ENCODE measurements around the gene SHANK3.
A peak's percentile ranks its signal among the peaks of the same experiment; 100 is the strongest.

The SHANK3 gene

GRCh38 chr22:50702821-50703725, 30.4 kb downstream of the SHANK3 start:
- TF ChIP-seq, protein P1, sequence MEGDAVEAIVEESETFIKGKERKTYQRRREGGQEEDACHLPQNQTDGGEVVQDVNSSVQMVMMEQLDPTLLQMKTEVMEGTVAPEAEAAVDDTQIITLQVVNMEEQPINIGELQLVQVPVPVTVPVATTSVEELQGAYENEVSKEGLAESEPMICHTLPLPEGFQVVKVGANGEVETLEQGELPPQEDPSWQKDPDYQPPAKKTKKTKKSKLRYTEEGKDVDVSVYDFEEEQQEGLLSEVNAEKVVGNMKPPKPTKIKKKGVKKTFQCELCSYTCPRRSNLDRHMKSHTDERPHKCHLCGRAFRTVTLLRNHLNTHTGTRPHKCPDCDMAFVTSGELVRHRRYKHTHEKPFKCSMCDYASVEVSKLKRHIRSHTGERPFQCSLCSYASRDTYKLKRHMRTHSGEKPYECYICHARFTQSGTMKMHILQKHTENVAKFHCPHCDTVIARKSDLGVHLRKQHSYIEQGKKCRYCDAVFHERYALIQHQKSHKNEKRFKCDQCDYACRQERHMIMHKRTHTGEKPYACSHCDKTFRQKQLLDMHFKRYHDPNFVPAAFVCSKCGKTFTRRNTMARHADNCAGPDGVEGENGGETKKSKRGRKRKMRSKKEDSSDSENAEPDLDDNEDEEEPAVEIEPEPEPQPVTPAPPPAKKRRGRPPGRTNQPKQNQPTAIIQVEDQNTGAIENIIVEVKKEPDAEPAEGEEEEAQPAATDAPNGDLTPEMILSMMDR (IDR thresholded peaks at IDR 0.05; ENCODE audit: unreplicated experiment in 3 of 3), result no peak
- Mint-ChIP-seq H3K27me3 (ENCODE audit: low read depth) (peaks cover 7% of the 10 kb centered on the region), H3K27ac (no peak overlapping the region), H3K4me3 (no peak overlapping the region), H3K9me3 (no peaks in the 10 kb centered on the region), H3K36me3 (ENCODE audit: low read depth) (peaks cover 8% of the 10 kb centered on the region), H3K4me1 (peaks cover 5% of the 10 kb centered on the region)

GRCh38 chr22:50703726-50704509, 31.3 kb downstream of the SHANK3 start:
- Mint-ChIP-seq H3K4me3 (no peak overlapping the region), H3K27ac (no peak overlapping the region)

GRCh38 chr22:50704510-50705218, 32.0 kb downstream of the SHANK3 start:
- Mint-ChIP-seq H3K4me3 (no peak overlapping the region), H3K27ac (no peak overlapping the region), H3K9me3 (no peaks in the 10 kb centered on the region), H3K27me3 (ENCODE audit: low read depth) (peaks cover 3% of the 10 kb centered on the region), H3K4me1 (no peaks in the 10 kb centered on the region), H3K36me3 (ENCODE audit: low read depth) (peaks cover 12% of the 10 kb centered on the region)
- TF ChIP-seq, protein P1 (IDR thresholded peaks at IDR 0.05; ENCODE audit: unreplicated experiment in 3 of 3), result no peak

More at GRCh38 chr22:50703726-50704509, 31.3 kb downstream of the SHANK3 start:
- H3K36me3 Mint-ChIP-seq (ENCODE audit: low read depth), result peaks cover 12% of the 10 kb centered on the region
- peaks cover 5% of the 10 kb centered on the region for H3K27me3 Mint-ChIP-seq (ENCODE audit: low read depth)
- TF ChIP-seq, protein P1 (IDR thresholded peaks at IDR 0.05; ENCODE audit: unreplicated experiment in 3 of 3), result no peak
- no peaks in the 10 kb centered on the region for H3K9me3 Mint-ChIP-seq
- peaks cover under 1% of the 10 kb centered on the region for H3K4me1 Mint-ChIP-seq

DNA sequence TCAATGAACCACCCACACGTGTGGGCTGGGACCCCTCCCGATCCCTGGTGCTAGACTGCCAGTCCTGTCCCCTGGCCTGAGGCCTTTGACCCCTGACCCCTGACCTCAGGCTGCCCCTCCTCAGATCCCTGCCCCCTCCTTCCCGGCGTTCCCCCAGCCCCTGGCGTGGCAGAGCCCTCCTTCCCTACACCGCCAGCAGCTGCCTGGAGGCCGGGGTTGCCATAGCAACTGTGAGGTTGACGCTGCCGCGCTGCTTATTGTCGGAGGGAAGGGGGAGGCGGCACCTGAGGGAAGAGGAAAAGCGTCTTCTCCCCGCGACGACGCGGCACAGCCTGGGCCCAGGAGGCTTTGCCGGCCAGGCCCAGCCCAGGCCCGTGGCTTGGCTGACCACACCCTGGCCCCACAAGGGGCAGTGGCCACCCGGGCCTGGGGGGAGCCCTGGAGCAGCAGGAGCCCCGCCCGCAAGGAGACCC, 32.6 kb downstream of the SHANK3 start:
- peaks cover 2% of the 10 kb centered on the region for H3K27me3 Mint-ChIP-seq (ENCODE audit: low read depth)
- H3K9me3 Mint-ChIP-seq, result no peaks in the 10 kb centered on the region
- H3K4me3 Mint-ChIP-seq, result peak overlapping the region in 1 of 3 experiments; percentile 42
- H3K4me1 Mint-ChIP-seq, result no peaks in the 10 kb centered on the region
- H3K36me3 Mint-ChIP-seq (ENCODE audit: low read depth), result peaks cover 12% of the 10 kb centered on the region
- H3K27ac Mint-ChIP-seq, result no peak overlapping the region
- TF ChIP-seq, protein P1 (IDR thresholded peaks at IDR 0.05; ENCODE audit: unreplicated experiment in 3 of 3), result no peak

DNA sequence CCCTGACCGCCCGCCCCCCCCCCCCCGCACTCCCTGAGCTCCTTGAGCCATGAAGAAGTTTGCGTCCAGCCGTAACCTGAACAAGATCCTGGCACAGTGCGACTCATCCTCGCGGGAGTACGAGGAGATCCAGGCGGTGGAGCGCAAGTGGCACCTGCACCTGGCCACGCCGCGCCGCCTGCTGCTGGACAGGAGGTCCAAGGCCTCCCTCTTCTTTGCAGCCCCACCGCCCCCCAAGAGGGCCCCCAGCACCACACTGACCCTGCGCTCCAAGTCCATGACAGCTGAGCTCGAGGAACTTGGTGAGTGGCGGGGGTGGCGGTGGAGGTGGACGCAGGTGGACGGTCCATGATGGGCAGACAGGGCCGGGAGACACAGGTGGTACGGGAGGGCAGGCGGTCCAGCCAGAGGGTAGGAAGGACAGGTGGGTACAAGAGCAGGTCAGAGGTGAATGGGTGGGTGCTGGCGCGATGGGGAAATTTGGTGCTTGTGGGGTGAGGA, 33.3 kb downstream of the SHANK3 start:
- H3K4me1 Mint-ChIP-seq, result no peaks in the 10 kb centered on the region
- no peaks in the 10 kb centered on the region for H3K27me3 Mint-ChIP-seq (ENCODE audit: low read depth)
- H3K4me3 Mint-ChIP-seq, result peak overlapping the region in 2 of 3 experiments; percentile 32 to 40
- no peak overlapping the region for H3K27ac Mint-ChIP-seq
- TF ChIP-seq, protein P1 (IDR thresholded peaks at IDR 0.05; ENCODE audit: unreplicated experiment in 3 of 3), result no peak
- H3K9me3 Mint-ChIP-seq, result no peaks in the 10 kb centered on the region
- peaks cover 16% of the 10 kb centered on the region for H3K36me3 Mint-ChIP-seq (ENCODE audit: low read depth)

All from nephron (organoid).